Neural cell (in vitro differentiated cells): ENCODE data around the gene SPON1.
"Not testable (repeated sequence)": the region's sequence is repeated elsewhere in the genome, so short reads cannot be mapped to it uniquely, and the experiment has no call there.

Source experiments
- TAF1 ChIP-seq: IDR thresholded peaks from 2 replicates; pipeline ENCODE4 v1.6.1; 2012; ENCODE audit warnings: low read depth
- TF ChIP-seq, protein P1 (sequence below): fragments of 450-650 bp; IDR thresholded peaks from 2 replicates; pipeline ENCODE4 v1.5.1; 2014; ENCODE audit warnings: antibody characterized with exemption, mild to moderate bottlenecking, moderate library complexity; ENCODE audit not compliant: poor library complexity, severe bottlenecking

DNA sequence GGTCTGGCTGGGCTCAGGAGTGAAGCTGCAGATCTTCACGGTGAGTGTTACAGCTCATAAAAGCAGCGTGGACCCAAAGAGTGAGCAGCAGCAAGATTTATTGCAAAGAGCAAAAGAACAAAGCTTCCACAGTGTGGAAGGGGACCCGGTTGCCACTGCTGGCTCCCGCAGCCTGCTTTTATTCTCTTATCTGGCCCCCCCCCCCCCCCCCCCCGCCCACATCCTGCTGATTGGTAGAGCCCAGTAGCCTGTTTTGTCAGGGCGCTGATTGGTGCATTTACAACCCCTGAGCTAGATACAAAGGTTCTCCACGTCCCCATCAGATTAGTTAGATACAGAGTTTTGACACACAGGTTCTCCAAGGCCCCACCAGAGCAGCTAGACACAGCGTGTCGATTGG lies 128.1 kb downstream of the SPON1 start:
- TF ChIP-seq TAF1: not testable (repeated sequence)
- TF ChIP-seq, protein P1, sequence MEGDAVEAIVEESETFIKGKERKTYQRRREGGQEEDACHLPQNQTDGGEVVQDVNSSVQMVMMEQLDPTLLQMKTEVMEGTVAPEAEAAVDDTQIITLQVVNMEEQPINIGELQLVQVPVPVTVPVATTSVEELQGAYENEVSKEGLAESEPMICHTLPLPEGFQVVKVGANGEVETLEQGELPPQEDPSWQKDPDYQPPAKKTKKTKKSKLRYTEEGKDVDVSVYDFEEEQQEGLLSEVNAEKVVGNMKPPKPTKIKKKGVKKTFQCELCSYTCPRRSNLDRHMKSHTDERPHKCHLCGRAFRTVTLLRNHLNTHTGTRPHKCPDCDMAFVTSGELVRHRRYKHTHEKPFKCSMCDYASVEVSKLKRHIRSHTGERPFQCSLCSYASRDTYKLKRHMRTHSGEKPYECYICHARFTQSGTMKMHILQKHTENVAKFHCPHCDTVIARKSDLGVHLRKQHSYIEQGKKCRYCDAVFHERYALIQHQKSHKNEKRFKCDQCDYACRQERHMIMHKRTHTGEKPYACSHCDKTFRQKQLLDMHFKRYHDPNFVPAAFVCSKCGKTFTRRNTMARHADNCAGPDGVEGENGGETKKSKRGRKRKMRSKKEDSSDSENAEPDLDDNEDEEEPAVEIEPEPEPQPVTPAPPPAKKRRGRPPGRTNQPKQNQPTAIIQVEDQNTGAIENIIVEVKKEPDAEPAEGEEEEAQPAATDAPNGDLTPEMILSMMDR: not testable (repeated sequence)
